Glutamatergic neuron (in vitro differentiated cells): ENCODE measurements around the gene COBLL1. TPM values are rescaled to one million over a fixed set of nuclear protein-coding genes. Genes with fewer than 3 reads are reported as not detected.
"Not testable (repeated sequence)": the region's sequence is repeated elsewhere in the genome, so short reads cannot be mapped to it uniquely, and the experiment has no call there.

Source experiments
- DNase-seq: peaks from one replicate; pipeline ENCODE4 v3.0.0; 2022
- H3K27ac Mint-ChIP-seq: one replicate; pipeline ENCODE4 v1.8.0; 2020; ENCODE audit warnings: mild to moderate bottlenecking, mixed read lengths, inconsistent platforms; ENCODE audit not compliant: unreplicated experiment
- H3K27me3 Mint-ChIP-seq: one replicate; pipeline ENCODE4 v1.8.0; 2020; ENCODE audit warnings: mild to moderate bottlenecking, moderate library complexity, mixed read lengths, inconsistent platforms; ENCODE audit not compliant: unreplicated experiment
- H3K36me3 Mint-ChIP-seq: one replicate; pipeline ENCODE4 v1.8.0; 2020; ENCODE audit warnings: mild to moderate bottlenecking, mixed read lengths, inconsistent platforms; ENCODE audit not compliant: unreplicated experiment
- H3K4me1 Mint-ChIP-seq: one replicate; pipeline ENCODE4 v1.8.0; 2020; ENCODE audit warnings: mild to moderate bottlenecking, low read depth, mixed read lengths, inconsistent platforms; ENCODE audit not compliant: unreplicated experiment
- H3K4me3 Mint-ChIP-seq: one replicate; pipeline ENCODE4 v1.8.0; 2020; ENCODE audit warnings: mild to moderate bottlenecking, mixed read lengths, inconsistent platforms; ENCODE audit not compliant: unreplicated experiment
- H3K9me3 Mint-ChIP-seq: one replicate; pipeline ENCODE4 v1.8.0; 2020; ENCODE audit warnings: mild to moderate bottlenecking, moderate library complexity, mixed read lengths, inconsistent platforms; ENCODE audit not compliant: unreplicated experiment
- CTCF ChIP-seq: fragments of 200-600 bp; sonication (generic); IDR thresholded peaks from one replicate; pipeline ENCODE4 v1.5.0; 2021; ENCODE audit not compliant: partially characterized antibody, unreplicated experiment
- total RNA-seq: library from RNA; stranded (reverse); fragmentation: NEBNext Ultra II Directional; extraction: Animal tissue kit (Norgen Biotek cat#: 25700); gene quantifications from one replicate; pipeline ENCODE4 v1.2.1, GENCODE V29; 2021; ENCODE audit not compliant: unreplicated experiment

The COBLL1 gene
- total RNA-seq, 1 donor from 2014 or later, result 0.91 TPM

GRCh38 chr2:164761737-164762460, 79.7 kb downstream of the COBLL1 start:
- Mint-ChIP-seq H3K4me3 (no peak overlapping the region), H3K27ac (no peak overlapping the region), H3K27me3 (no peaks in the 10 kb centered on the region), H3K4me1 (no peaks in the 10 kb centered on the region), H3K9me3 (no peaks in the 10 kb centered on the region), H3K36me3 (no peaks in the 10 kb centered on the region)
- TF ChIP-seq CTCF, result no peak
- no peak for DNase-seq

GRCh38 chr2:164761201-164761600, 80.4 kb downstream of the COBLL1 start:
- H3K27me3 Mint-ChIP-seq, H3K9me3 Mint-ChIP-seq, H3K4me1 Mint-ChIP-seq, H3K4me3 Mint-ChIP-seq, H3K36me3 Mint-ChIP-seq, H3K27ac Mint-ChIP-seq, DNase-seq: not testable (repeated sequence)

GRCh38 chr2:164760179-164760578, 81.4 kb downstream of the COBLL1 start:
- DNase-seq, result no peak
- no peak for TF ChIP-seq CTCF
- Mint-ChIP-seq H3K27ac (no peak overlapping the region), H3K4me3 (no peak overlapping the region), H3K27me3 (no peaks in the 10 kb centered on the region), H3K4me1 (no peaks in the 10 kb centered on the region), H3K36me3 (no peaks in the 10 kb centered on the region), H3K9me3 (no peaks in the 10 kb centered on the region)

- no peaks in the 10 kb centered on the region for H3K27me3 Mint-ChIP-seq
- no peak for DNase-seq
- H3K9me3 Mint-ChIP-seq, result no peaks in the 10 kb centered on the region
- TF ChIP-seq CTCF, result no peak
- H3K4me3 Mint-ChIP-seq, result no peak overlapping the region
- no peak overlapping the region for H3K27ac Mint-ChIP-seq
- no peaks in the 10 kb centered on the region for H3K4me1 Mint-ChIP-seq
- no peaks in the 10 kb centered on the region for H3K36me3 Mint-ChIP-seq
Measured at GRCh38 chr2:164757934-164758695, 83.5 kb downstream of the COBLL1 start.

GRCh38 chr2:164756773-164757172, 84.8 kb downstream of the COBLL1 start:
- H3K36me3 Mint-ChIP-seq, result no peaks in the 10 kb centered on the region

More at GRCh38 chr2:164756773-164757172, 84.8 kb downstream of the COBLL1 start:
- no peak for DNase-seq
- H3K27me3 Mint-ChIP-seq, result no peaks in the 10 kb centered on the region
- no peak overlapping the region for H3K4me3 Mint-ChIP-seq
- H3K9me3 Mint-ChIP-seq, result no peaks in the 10 kb centered on the region
- H3K4me1 Mint-ChIP-seq, result no peaks in the 10 kb centered on the region
- TF ChIP-seq CTCF, result no peak
- no peak overlapping the region for H3K27ac Mint-ChIP-seq
